Lower lobe of right lung (tissue), 2 donors: ENCODE results near the gene USP50. TPM values are rescaled to one million over a fixed set of nuclear protein-coding genes. Genes with fewer than 3 reads are reported as not detected.

Experiments
- ATAC-seq, 2 donors: fragments of 200-7000 bp; cut with Tn5 transposase; one replicate each; pipeline ENCODE4 v1.9.1; 2020 to 2022; ENCODE audit warnings: mild to moderate bottlenecking in 2 of 2, moderate library complexity in 2 of 2
- DNase-seq: peaks from one replicate; pipeline ENCODE4 v3.0.0-alpha.2; 2020
- H3K27ac ChIP-seq: fragments of 200-600 bp; one replicate; pipeline ENCODE4 v1.8.0; 2022
- H3K27me3 ChIP-seq: fragments of 200-600 bp; one replicate; pipeline ENCODE4 v1.8.0; 2022; ENCODE audit warnings: low read depth
- H3K36me3 ChIP-seq: fragments of 200-600 bp; one replicate; pipeline ENCODE4 v1.8.0; 2022; ENCODE audit warnings: mild to moderate bottlenecking
- H3K4me1 ChIP-seq: fragments of 200-600 bp; one replicate; pipeline ENCODE4 v1.8.0; 2022
- H3K4me3 ChIP-seq: fragments of 200-600 bp; one replicate; pipeline ENCODE4 v1.8.0; 2022; ENCODE audit warnings: mild to moderate bottlenecking
- H3K9me3 ChIP-seq: fragments of 200-600 bp; one replicate; pipeline ENCODE4 v1.8.0; 2022
- intact Hi-C: fragments of 100-400 bp; cut with DNase I; formaldehyde crosslinking; loops from one replicate; pipeline ENCODE4 v1.11.0; 2022
- total RNA-seq: library from RNA; stranded (reverse); fragmentation: NEBNext Ultra II Directional; extraction: Animal tissue kit (Norgen Biotek cat#: 25700); gene quantifications from one replicate; pipeline ENCODE4 v1.2.1, GENCODE V29; 2021
- TF ChIP-seq, protein P1 (sequence below): fragments of 200-600 bp; IDR thresholded peaks from one replicate; pipeline ENCODE4 v1.8.0; 2022; ENCODE audit warnings: antibody characterized with exemption, mild to moderate bottlenecking
- donor health status: DM: no; HTN: yes; CAD: no; lungs with severe emphysema.

The USP50 gene
- total RNA-seq, 1 donor from 2014 or later: not detected

- Histone ChIP-seq H3K4me1 (peaks cover 4% of the 10 kb centered on the region), H3K36me3 (peaks cover 95% of the 10 kb centered on the region), H3K27ac (no peak overlapping the region), H3K4me3 (no peak overlapping the region), H3K9me3 (no peaks in the 10 kb centered on the region), H3K27me3 (no peaks in the 10 kb centered on the region)
- no peak for DNase-seq
- intact Hi-C loops: no loop called here
- no peak for ATAC-seq
- TF ChIP-seq, protein P1, sequence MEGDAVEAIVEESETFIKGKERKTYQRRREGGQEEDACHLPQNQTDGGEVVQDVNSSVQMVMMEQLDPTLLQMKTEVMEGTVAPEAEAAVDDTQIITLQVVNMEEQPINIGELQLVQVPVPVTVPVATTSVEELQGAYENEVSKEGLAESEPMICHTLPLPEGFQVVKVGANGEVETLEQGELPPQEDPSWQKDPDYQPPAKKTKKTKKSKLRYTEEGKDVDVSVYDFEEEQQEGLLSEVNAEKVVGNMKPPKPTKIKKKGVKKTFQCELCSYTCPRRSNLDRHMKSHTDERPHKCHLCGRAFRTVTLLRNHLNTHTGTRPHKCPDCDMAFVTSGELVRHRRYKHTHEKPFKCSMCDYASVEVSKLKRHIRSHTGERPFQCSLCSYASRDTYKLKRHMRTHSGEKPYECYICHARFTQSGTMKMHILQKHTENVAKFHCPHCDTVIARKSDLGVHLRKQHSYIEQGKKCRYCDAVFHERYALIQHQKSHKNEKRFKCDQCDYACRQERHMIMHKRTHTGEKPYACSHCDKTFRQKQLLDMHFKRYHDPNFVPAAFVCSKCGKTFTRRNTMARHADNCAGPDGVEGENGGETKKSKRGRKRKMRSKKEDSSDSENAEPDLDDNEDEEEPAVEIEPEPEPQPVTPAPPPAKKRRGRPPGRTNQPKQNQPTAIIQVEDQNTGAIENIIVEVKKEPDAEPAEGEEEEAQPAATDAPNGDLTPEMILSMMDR: no peak
Observed at GRCh38 chr15:50463423-50464358, 82.8 kb downstream of the USP50 start.

DNA sequence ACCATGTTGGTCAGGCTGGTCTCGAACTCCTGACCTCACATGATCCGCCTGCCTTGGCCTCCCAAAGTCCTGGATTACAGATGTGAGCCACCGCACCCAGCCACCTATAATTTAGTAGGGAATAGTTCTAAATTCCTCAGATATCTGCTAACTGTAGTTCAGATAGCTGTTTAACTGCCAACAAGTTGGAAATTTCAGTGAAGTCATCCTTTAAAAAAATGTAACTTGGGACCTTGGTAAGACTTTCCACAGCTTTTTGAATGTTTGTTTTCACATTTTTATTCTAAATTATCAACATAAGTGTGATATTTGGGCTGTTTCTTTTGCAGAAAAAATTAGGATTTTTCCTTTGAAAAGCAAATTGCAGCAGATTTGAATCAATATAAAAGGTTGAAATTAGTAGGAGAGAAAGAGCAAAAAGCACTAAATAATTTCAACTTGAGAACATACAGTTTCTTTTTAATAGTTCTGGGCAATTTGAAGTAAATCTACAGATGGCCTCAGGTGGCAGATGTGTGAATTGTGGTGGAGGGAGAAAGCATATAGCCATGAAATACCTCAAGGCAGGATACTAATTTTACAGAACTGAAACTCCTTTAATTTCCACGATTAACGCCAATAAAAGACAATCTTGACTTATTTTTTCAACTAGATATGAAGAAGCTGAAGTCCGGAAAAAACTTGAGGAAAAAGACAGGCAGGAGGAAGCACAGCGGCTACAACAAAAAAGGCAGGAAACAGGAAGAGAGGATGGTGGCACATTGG, 87.9 kb downstream of the USP50 start:
- Histone ChIP-seq H3K4me3 (no peak overlapping the region), H3K27ac (no peak overlapping the region), H3K27me3 (no peaks in the 10 kb centered on the region), H3K4me1 (no peaks in the 10 kb centered on the region), H3K36me3 (peaks cover 83% of the 10 kb centered on the region), H3K9me3 (no peaks in the 10 kb centered on the region)
- ATAC-seq (no peak), DNase-seq (no peak)
- intact Hi-C loops: no loop called here
- TF ChIP-seq, protein P1: no peak

DNA sequence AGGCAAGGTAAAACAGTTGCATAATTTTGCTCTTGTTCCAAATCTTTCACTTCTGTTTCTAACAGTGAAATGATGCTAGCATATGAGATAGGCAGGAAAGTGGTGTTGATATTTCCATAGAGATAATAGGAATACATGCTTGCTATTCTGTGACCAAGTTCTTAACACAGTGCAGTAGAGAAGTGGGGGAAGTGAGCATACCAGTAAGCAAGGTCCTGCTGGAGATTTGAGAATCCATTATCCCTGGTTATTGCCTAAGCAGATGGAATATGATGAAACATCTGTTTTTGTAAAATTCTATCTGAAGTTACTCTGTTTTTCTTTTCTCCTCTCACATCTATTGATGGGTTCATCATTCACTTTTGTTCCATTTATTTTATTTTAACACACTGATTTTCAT, 93.5 kb downstream of the USP50 start:
- peaks cover 73% of the 10 kb centered on the region for H3K36me3 ChIP-seq
- ATAC-seq: peak in 1 of 2 donors; percentile 48
- DNase-seq: no peak

More for the DNA sequence above, 93.5 kb downstream of the USP50 start:
- H3K9me3 ChIP-seq: no peaks in the 10 kb centered on the region
- TF ChIP-seq, protein P1: no peak
- H3K4me3 ChIP-seq: no peak overlapping the region
- H3K27ac ChIP-seq: no peak overlapping the region
- no peaks in the 10 kb centered on the region for H3K27me3 ChIP-seq
- H3K4me1 ChIP-seq: no peaks in the 10 kb centered on the region
- intact Hi-C loops: no loop called here

Other genes with a start within 250 kb of the USP50 start
- 17.8 TPM for gene GABPB1, start 191.5 kb downstream of the USP50 start, total RNA-seq
- 74.6 TPM for gene USP8, start 122.3 kb downstream of the USP50 start, total RNA-seq
- gene TRPM7, start 140.1 kb upstream of the USP50 start, total RNA-seq: 47.3 TPM
- 128 TPM for gene SPPL2A, start 219.0 kb upstream of the USP50 start, total RNA-seq